ENCODE measurements around the gene ABHD17B. TPM values are rescaled to one million over a fixed set of nuclear protein-coding genes. Genes with fewer than 3 reads are reported as not detected.

Gene ABHD17B
- total RNA-seq, 2 experiments from 2014 or later, result 9.1 to 13.3 TPM

- no peak overlapping the region for H3K27ac Mint-ChIP-seq
- no peak overlapping the region for H3K4me3 Mint-ChIP-seq
- H3K4me1 Mint-ChIP-seq, result peaks cover 15% of the 10 kb centered on the region
- DNase-seq (no peak), ATAC-seq (no peak)
- intact Hi-C loops (cut with DNase I, micrococcal nuclease), result loop anchor here in 1 of 2 experiments (5.0 kb wide), 1 partner anchor 452 kb away; no protein-coding TSS in a partner anchor
- POLR2A ChIA-PET, result no interaction called here
- CTCF ChIA-PET, result interaction anchor here (0.7 to 6.6 kb wide), 6 partner anchors 13 to 536 kb away, joined by 3 to 74 read pairs (median 4); no protein-coding TSS in a partner anchor
- no peaks in the 10 kb centered on the region for H3K36me3 Mint-ChIP-seq (ENCODE audit: low read depth)
- H3K27me3 Mint-ChIP-seq, result no peaks in the 10 kb centered on the region
- H3K9me3 Mint-ChIP-seq (ENCODE audit: low read depth), result no peaks in the 10 kb centered on the region
Observed at GRCh38 chr9:71820403-71820921, 90.5 kb downstream of the ABHD17B start.

- ATAC-seq (no peak), DNase-seq (peak; percentile 59)
- ChIA-PET POLR2A (interaction anchor here (0.6 kb wide), 1 partner anchor 80 kb away, joined by 3 read pairs; no protein-coding TSS in a partner anchor), CTCF (interaction anchor here (0.7 to 6.6 kb wide), 43 partner anchors 9 to 535 kb away, joined by 3 to 74 read pairs (median 3); partner anchors contain the start of genes ABHD17B and C9orf85)
- Mint-ChIP-seq H3K27me3 (no peaks in the 10 kb centered on the region), H3K9me3 (ENCODE audit: low read depth) (no peaks in the 10 kb centered on the region), H3K4me3 (no peak overlapping the region), H3K36me3 (ENCODE audit: low read depth) (no peaks in the 10 kb centered on the region), H3K27ac (no peak overlapping the region), H3K4me1 (peaks cover 15% of the 10 kb centered on the region)
- intact Hi-C loops (cut with DNase I, micrococcal nuclease), result loop anchor here (1.0 to 5.0 kb wide), 6 partner anchors 36 to 535 kb away; partner anchors contain the start of genes ABHD17B (in 1 of the 2) and C9orf85 (in 1 of the 2)
Observed at GRCh38 chr9:71819115-71819739, 91.8 kb downstream of the ABHD17B start.

- intact Hi-C loops (cut with DNase I, micrococcal nuclease), result loop anchor here in 1 of 2 experiments (5.0 kb wide), 1 partner anchor 530 kb away; no protein-coding TSS in a partner anchor
- ChIA-PET POLR2A (interaction anchor here (0.6 kb wide), 1 partner anchor 13 kb away, joined by 3 read pairs; no protein-coding TSS in a partner anchor), CTCF (interaction anchor here (0.6 to 6.6 kb wide), 11 partner anchors 10 to 221 kb away, joined by 3 to 74 read pairs (median 4); no protein-coding TSS in a partner anchor)
- Mint-ChIP-seq H3K9me3 (ENCODE audit: low read depth) (no peaks in the 10 kb centered on the region), H3K27ac (no peak overlapping the region), H3K4me3 (no peak overlapping the region), H3K36me3 (ENCODE audit: low read depth) (no peaks in the 10 kb centered on the region), H3K27me3 (no peaks in the 10 kb centered on the region), H3K4me1 (peaks cover 9% of the 10 kb centered on the region)
- no peak for DNase-seq
- ATAC-seq, result no peak
Observed at GRCh38 chr9:71816916-71817451, 94.0 kb downstream of the ABHD17B start.

Other genes with a start within 250 kb of the ABHD17B start
- gene CEMIP2, start 142.7 kb downstream of the ABHD17B start, total RNA-seq, result 10 to 100 TPM; 34.1 to 41.0 TPM
- gene C9orf85, start 446 bp upstream of the ABHD17B start, total RNA-seq, result 10 to 100 TPM; 10.2 to 10.4 TPM
- not detected for gene C9orf57, start 149.4 kb upstream of the ABHD17B start, total RNA-seq
- gene GDA, start 238.2 kb upstream of the ABHD17B start, total RNA-seq, result not detected